SJSA1 (cell line): Measurements from ENCODE around the gene SIK2. TPM values are rescaled to one million over a fixed set of nuclear protein-coding genes. Genes with fewer than 3 reads are reported as not detected.
"Not testable (repeated sequence)": the region's sequence is repeated elsewhere in the genome, so short reads cannot be mapped to it uniquely, and the experiment has no call there.

Experiments
- DNase-seq, 2 experiments: peaks; one replicate each; pipeline ENCODE4 v3.0.0-alpha.2; 2015 to 2020; ENCODE audit warnings: low spot score in 2 of 2, low read depth in 1 of 2
- H3K27ac ChIP-seq: fragments of 250-450 bp; sonication (Bioruptor Pico); 2 replicates; pipeline ENCODE4 v1.5.1; 2020; ENCODE audit warnings: mild to moderate bottlenecking, moderate library complexity
- H3K27me3 ChIP-seq: fragments of 250-450 bp; sonication (Bioruptor Pico); replicated peaks from 2 replicates; pipeline ENCODE4 v1.5.1; 2020; ENCODE audit warnings: mild to moderate bottlenecking, moderate library complexity
- H3K36me3 ChIP-seq: fragments of 250-450 bp; sonication (Bioruptor Pico); 2 replicates; pipeline ENCODE4 v1.5.1; 2020; ENCODE audit warnings: mild to moderate bottlenecking
- H3K4me1 ChIP-seq: fragments of 250-450 bp; sonication (Bioruptor Pico); replicated peaks from 2 replicates; pipeline ENCODE4 v1.6.1; 2021; ENCODE audit warnings: mild to moderate bottlenecking
- H3K4me3 ChIP-seq: fragments of 250-450 bp; sonication (Bioruptor Pico); 2 replicates; pipeline ENCODE4 v1.5.1; 2020; ENCODE audit warnings: mild to moderate bottlenecking
- H3K9me3 ChIP-seq: fragments of 250-450 bp; sonication (Bioruptor Pico); replicated peaks from 2 replicates; pipeline ENCODE4 v1.5.1; 2020; ENCODE audit warnings: mild to moderate bottlenecking
- total RNA-seq: library from RNA; depleted of rRNA; stranded (reverse); fragments of >200 nt; shearing (Covaris generic); gene quantifications from 2 replicates; pipeline ENCODE4 v1.2.3, GENCODE V29; 2014

The SIK2 gene
- total RNA-seq, 1 experiment from 2014 or later, result 9.6 TPM

- H3K4me3 ChIP-seq, result no peak overlapping the region
- no peaks in the 10 kb centered on the region for H3K9me3 ChIP-seq
- H3K4me1 ChIP-seq, result peaks cover 22% of the 10 kb centered on the region
- peaks cover 4% of the 10 kb centered on the region; the same call in 1 of the 2 replicates for H3K36me3 ChIP-seq
- DNase-seq, result no peak
- no peaks in the 10 kb centered on the region for H3K27me3 ChIP-seq
- no peak overlapping the region for H3K27ac ChIP-seq
These were observed 37.1 kb downstream of the SIK2 start for GRCh38 chr11:111639226-111639925.

- H3K9me3 ChIP-seq, result no peaks in the 10 kb centered on the region
- H3K4me3 ChIP-seq, result no peak overlapping the region
- DNase-seq, result no peak
- no peak overlapping the region for H3K27ac ChIP-seq
- H3K36me3 ChIP-seq, result peaks cover 4% of the 10 kb centered on the region; the same call in 1 of the 2 replicates
- H3K4me1 ChIP-seq, result peaks cover 4% of the 10 kb centered on the region
- H3K27me3 ChIP-seq, result no peaks in the 10 kb centered on the region
These were observed 39.2 kb downstream of the SIK2 start for GRCh38 chr11:111641339-111642015.

GRCh38 chr11:111642542-111642941 is 40.3 kb downstream of the SIK2 start:
- no peak overlapping the region for H3K27ac ChIP-seq
- H3K4me1 ChIP-seq, result no peaks in the 10 kb centered on the region
- peaks cover 4% of the 10 kb centered on the region; the same call in 1 of the 2 replicates for H3K36me3 ChIP-seq
- no peaks in the 10 kb centered on the region for H3K9me3 ChIP-seq
- no peaks in the 10 kb centered on the region for H3K27me3 ChIP-seq
- H3K4me3 ChIP-seq, result no peak overlapping the region
- no peak for DNase-seq

- no peak overlapping the region for H3K27ac ChIP-seq
- H3K27me3 ChIP-seq, result no peaks in the 10 kb centered on the region
- no peaks in the 10 kb centered on the region for H3K9me3 ChIP-seq
- H3K4me3 ChIP-seq, result no peak overlapping the region
- no peaks in the 10 kb centered on the region for H3K36me3 ChIP-seq
- H3K4me1 ChIP-seq, result no peaks in the 10 kb centered on the region
- no peak for DNase-seq
These were observed 42.7 kb downstream of the SIK2 start for GRCh38 chr11:111644922-111645321.

- DNase-seq, result no peak
- Histone ChIP-seq H3K4me3 (no peak overlapping the region), H3K27me3 (no peaks in the 10 kb centered on the region), H3K4me1 (no peaks in the 10 kb centered on the region), H3K9me3 (no peaks in the 10 kb centered on the region), H3K27ac (no peak overlapping the region), H3K36me3 (no peaks in the 10 kb centered on the region)
These were observed 43.5 kb downstream of the SIK2 start for GRCh38 chr11:111645657-111646316.

GRCh38 chr11:111651336-111651735 is 49.1 kb downstream of the SIK2 start:
- H3K36me3 ChIP-seq, H3K27me3 ChIP-seq, H3K27ac ChIP-seq, H3K4me3 ChIP-seq, H3K4me1 ChIP-seq, H3K9me3 ChIP-seq, DNase-seq: not testable (repeated sequence)

GRCh38 chr11:111652184-111652583 is 49.9 kb downstream of the SIK2 start:
- no peak for DNase-seq
- no peak overlapping the region for H3K27ac ChIP-seq
- H3K4me1 ChIP-seq, result no peaks in the 10 kb centered on the region
- H3K4me3 ChIP-seq, result no peak overlapping the region
- H3K36me3 ChIP-seq, result no peaks in the 10 kb centered on the region
- H3K27me3 ChIP-seq, result no peaks in the 10 kb centered on the region
- no peaks in the 10 kb centered on the region for H3K9me3 ChIP-seq

GRCh38 chr11:111654601-111655000 is 52.4 kb downstream of the SIK2 start:
- Histone ChIP-seq H3K36me3 (no peaks in the 10 kb centered on the region), H3K4me1 (no peaks in the 10 kb centered on the region), H3K27ac (no peak overlapping the region), H3K27me3 (no peaks in the 10 kb centered on the region), H3K9me3 (no peaks in the 10 kb centered on the region), H3K4me3 (no peak overlapping the region)
- DNase-seq, result no peak

GRCh38 chr11:111655924-111656323 is 53.7 kb downstream of the SIK2 start:
- no peak for DNase-seq
- H3K27me3 ChIP-seq, result no peaks in the 10 kb centered on the region
- no peak overlapping the region for H3K27ac ChIP-seq
- no peaks in the 10 kb centered on the region for H3K9me3 ChIP-seq
- no peaks in the 10 kb centered on the region for H3K36me3 ChIP-seq
- no peak overlapping the region for H3K4me3 ChIP-seq
- H3K4me1 ChIP-seq, result no peaks in the 10 kb centered on the region

GRCh38 chr11:111657905-111658304 is 55.7 kb downstream of the SIK2 start:
- not testable (repeated sequence) for H3K4me1 ChIP-seq, H3K9me3 ChIP-seq, H3K4me3 ChIP-seq, H3K27me3 ChIP-seq, H3K36me3 ChIP-seq, H3K27ac ChIP-seq, DNase-seq

GRCh38 chr11:111658493-111658892 is 56.2 kb downstream of the SIK2 start:
- not testable (repeated sequence) for H3K27ac ChIP-seq, H3K27me3 ChIP-seq, H3K4me1 ChIP-seq, H3K9me3 ChIP-seq, H3K36me3 ChIP-seq, H3K4me3 ChIP-seq, DNase-seq

GRCh38 chr11:111659201-111660115 is 57.2 kb downstream of the SIK2 start:
- H3K27me3 ChIP-seq, result no peaks in the 10 kb centered on the region
- no peak overlapping the region for H3K27ac ChIP-seq
- H3K4me3 ChIP-seq, result no peak overlapping the region
- no peaks in the 10 kb centered on the region for H3K36me3 ChIP-seq
- H3K4me1 ChIP-seq, result no peaks in the 10 kb centered on the region
- no peaks in the 10 kb centered on the region for H3K9me3 ChIP-seq
- DNase-seq, result no peak

- H3K36me3 ChIP-seq, result no peaks in the 10 kb centered on the region
These were observed 58.6 kb downstream of the SIK2 start for GRCh38 chr11:111660822-111661221.

More at GRCh38 chr11:111660822-111661221, 58.6 kb downstream of the SIK2 start:
- Histone ChIP-seq H3K27ac (no peak overlapping the region), H3K27me3 (no peaks in the 10 kb centered on the region), H3K4me3 (no peak overlapping the region), H3K9me3 (no peaks in the 10 kb centered on the region), H3K4me1 (no peaks in the 10 kb centered on the region)
- no peak for DNase-seq
